Smooth muscle cell of the umbilical artery (primary cell): ENCODE measurements around the gene RNU6-1. TPM values are rescaled to one million over a fixed set of nuclear protein-coding genes. Genes with fewer than 3 reads are reported as not detected.

Source experiments
- total RNA-seq: library from RNA; depleted of rRNA; stranded (reverse); fragments of >200 nt; gene quantifications from 2 replicates; pipeline ENCODE4 v1.2.3, GENCODE V29; 2014

Gene RNU6-1
- not detected in 2 replicates for total RNA-seq

GRCh38 chr15:67839929-67840748, at the start of gene RNU6-1:
Gene RNU6-1, minus strand, starts transcription at chr15:67840045.

DNA sequence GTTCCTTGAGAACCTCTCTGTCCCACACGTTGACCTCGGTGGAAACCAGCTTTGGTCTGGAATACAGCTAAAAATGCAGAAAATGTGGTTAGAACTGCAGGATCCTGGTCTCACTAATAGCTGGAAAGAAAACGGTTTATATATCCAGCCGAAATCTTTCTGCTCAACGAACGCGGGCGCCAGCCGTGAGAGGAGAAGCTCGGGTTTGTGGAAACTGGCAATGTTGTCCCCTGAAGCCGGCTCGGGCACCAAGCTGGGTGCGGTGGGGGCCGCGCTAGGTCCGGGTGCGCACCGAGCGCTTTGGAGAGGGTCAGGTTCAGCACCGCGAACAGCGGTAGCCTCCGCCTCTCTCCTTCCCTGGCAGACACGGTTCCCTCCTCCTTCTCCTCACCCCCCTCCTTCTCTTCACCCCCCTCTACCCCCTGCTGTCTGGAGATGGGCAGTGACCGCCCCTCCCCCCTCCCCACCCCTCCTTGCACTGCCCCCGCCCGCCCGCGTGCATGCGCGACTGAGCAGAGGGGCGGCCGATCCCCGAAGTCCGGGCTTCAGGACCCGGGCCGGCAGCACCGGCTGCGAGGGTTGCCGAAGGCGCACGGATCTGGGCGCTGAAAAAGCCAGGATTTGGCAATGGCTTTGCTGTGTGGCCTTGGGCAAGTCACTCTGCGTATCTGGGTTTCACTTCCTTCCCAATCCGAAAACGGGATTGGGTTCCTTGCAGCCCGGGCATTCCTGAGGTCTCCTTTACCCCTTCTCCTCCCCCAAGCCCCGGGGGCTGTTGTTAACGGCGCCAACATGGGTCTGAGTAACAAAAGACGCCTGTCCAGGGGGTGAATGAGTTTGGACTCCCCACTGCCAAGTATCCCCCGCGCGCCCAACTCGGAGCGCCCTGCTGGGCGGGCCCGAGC, 14.6 kb downstream of the RNU6-1 start, which contains the start of gene SKOR1:
TSS of gene SKOR1 (plus strand) at position 534 of the 905 bp plus-strand sequence. CDS start at position 628, 94 bp downstream.

Other genes with a start within 250 kb of the RNU6-1 start
- gene SKOR1, start 14.5 kb downstream of the RNU6-1 start, total RNA-seq = 0.09 TPM in 1 of 2 replicates, not detected in the other
- 9.2 and 13.7 TPM in 2 replicates for gene PIAS1, start 214.3 kb upstream of the RNU6-1 start, total RNA-seq